NCI-H2029 treated with DMSO at 0.1 percent for 48 hours (cell line): ENCODE measurements around the gene ZNF546.

Experiments
- DNase-seq: peaks from one replicate; lab custom pipeline; 2025; lab: John Stamatoyannopoulos, UW

The ZNF546 gene

GRCh38 chr19:40055832-40056504 lies 59.1 kb downstream of the ZNF546 start, which contains the start of gene ZNF780B:
Gene ZNF780B (minus strand): TSS chr19:40056231. CDS start chr19:40050332, 5,899 bp downstream.
- peak; percentile 30 for DNase-seq

GRCh38 chr19:40056505-40056904 lies 59.6 kb downstream of the ZNF546 start:
- DNase-seq, result no peak

DNA sequence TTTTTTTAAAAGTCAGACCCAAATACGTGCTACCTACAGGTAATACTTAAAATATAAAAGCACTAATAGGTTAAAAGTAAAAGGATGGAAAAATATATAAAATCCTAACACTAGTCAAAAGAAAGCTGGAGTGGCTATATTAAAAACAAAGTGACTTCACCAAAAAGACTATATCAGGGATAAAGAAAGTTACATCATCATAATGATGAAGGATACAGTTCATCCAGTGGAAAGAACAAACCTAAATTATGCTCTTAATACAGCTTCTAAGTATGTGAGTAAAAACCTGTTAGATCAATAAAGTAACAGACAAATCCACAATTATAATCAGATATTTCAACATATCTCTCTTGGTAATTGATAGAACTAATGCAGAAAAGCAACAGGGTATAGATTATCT lies 60.3 kb downstream of the ZNF546 start:
- no peak for DNase-seq

DNA sequence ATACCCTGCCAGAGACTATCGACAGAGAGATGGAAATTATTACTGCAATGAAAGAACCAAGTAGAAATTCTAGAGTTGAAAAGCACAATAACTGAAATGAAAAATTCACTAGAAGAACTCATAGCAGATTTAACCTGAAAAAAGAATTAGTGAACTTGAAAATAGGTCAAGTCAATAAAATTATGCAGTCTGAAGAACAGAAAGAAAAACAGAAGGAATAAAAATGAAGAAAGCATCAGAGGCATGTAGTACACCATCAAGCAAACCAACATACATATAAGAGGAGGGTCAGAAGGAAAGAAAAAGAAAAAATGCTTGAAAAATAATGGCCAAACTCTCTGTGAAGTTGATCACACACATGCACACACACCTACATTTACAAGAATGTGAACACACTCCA lies 62.8 kb downstream of the ZNF546 start:
- DNase-seq, result no peak

DNA sequence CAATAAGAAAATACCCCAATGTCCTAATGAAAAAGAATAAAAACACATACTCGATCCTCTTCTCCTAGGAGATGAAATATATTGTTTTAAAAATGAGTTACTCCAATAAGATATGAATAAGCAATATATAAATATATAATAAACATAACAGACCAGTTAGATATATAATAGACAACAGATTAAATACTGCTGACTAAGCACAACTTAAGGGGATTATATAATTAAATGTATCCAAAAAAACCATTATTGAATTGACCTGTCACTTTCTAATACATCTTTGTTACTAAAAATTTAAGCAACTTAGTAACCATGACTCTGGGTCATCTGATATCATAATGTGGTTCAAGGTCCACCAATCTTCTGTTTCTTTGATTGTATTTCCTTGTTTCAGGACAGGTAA lies 73.2 kb downstream of the ZNF546 start:
- no peak for DNase-seq
